A549 (cell line): ENCODE data around the gene SH3GL2.

Experiments
- CTCF ChIP-seq: fragments of >200 bp; sonication (Bioruptor Twin); formaldehyde crosslinking; IDR thresholded peaks from 3 replicates; pipeline ENCODE4 v1.5.1; 2016
- HDAC2 ChIP-seq: fragments of 200-600 bp; sonication (generic); IDR thresholded peaks from 2 replicates; pipeline ENCODE4 v1.6.1; 2016
- MAX ChIP-seq: IDR thresholded peaks from 2 replicates; pipeline ENCODE4 v1.6.1; 2012
- MAZ ChIP-seq: fragments of 150-350 bp; IDR thresholded peaks from 2 replicates; pipeline ENCODE4 v1.6.1; 2014; ENCODE audit warnings: antibody characterized with exemption, low read depth, low read length, borderline replicate concordance
- PHF8 ChIP-seq: fragments of 200-600 bp; sonication (generic); IDR thresholded peaks from 2 replicates; pipeline ENCODE4 v1.6.1; 2016; ENCODE audit warnings: low read depth, mild to moderate bottlenecking, antibody characterized with exemption, moderate library complexity, borderline replicate concordance

- TF ChIP-seq MAX (no peak), CTCF (no peak), PHF8 (no peak), HDAC2 (no peak), MAZ (no peak)
Measured at GRCh38 chr9:17699615-17700330, 120.9 kb downstream of the SH3GL2 start.
